PC-9 (cell line): ENCODE measurements around the gene CTBP2.

Experiments used
- EZH2 ChIP-seq: fragments of 200-600 bp; sonication (generic); IDR thresholded peaks from 2 replicates; pipeline ENCODE4 v1.8.0; 2017; ENCODE audit warnings: antibody characterized with exemption, low read depth
- TF ChIP-seq, protein P1 (sequence below): fragments of 200-600 bp; sonication (generic); conservative IDR thresholded peaks from 2 replicates; pipeline ENCODE4 v1.6.1; 2017; ENCODE audit warnings: mixed run types, antibody characterized with exemption, mild to moderate bottlenecking, moderate library complexity

DNA sequence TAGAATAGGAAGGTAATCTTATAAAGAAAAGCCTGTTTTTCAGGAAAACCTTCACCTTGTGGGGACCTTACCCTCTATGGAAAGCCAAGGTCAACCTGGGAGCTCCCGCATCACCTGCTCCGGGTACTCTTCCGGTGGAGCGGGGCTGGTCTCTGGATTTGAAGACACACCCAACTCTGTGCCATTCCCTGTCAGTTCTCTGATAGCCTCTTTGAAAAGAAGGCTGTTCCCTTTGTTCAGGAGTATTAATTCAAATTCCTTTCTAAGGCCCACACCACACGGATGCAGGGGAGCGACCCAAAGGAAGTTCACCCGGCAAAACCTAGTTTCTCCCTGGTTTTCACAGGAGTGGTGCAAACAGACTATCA, 10.7 kb downstream of the CTBP2 start:
- TF ChIP-seq, protein P1, sequence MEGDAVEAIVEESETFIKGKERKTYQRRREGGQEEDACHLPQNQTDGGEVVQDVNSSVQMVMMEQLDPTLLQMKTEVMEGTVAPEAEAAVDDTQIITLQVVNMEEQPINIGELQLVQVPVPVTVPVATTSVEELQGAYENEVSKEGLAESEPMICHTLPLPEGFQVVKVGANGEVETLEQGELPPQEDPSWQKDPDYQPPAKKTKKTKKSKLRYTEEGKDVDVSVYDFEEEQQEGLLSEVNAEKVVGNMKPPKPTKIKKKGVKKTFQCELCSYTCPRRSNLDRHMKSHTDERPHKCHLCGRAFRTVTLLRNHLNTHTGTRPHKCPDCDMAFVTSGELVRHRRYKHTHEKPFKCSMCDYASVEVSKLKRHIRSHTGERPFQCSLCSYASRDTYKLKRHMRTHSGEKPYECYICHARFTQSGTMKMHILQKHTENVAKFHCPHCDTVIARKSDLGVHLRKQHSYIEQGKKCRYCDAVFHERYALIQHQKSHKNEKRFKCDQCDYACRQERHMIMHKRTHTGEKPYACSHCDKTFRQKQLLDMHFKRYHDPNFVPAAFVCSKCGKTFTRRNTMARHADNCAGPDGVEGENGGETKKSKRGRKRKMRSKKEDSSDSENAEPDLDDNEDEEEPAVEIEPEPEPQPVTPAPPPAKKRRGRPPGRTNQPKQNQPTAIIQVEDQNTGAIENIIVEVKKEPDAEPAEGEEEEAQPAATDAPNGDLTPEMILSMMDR = no peak
- TF ChIP-seq EZH2 = no peak
